Measurements from ENCODE around the gene VEGFC. TPM values are rescaled to one million over a fixed set of nuclear protein-coding genes. Genes with fewer than 3 reads are reported as not detected.

Gene VEGFC
- total RNA-seq, 1 experiment from 2014 or later, result not detected

DNA sequence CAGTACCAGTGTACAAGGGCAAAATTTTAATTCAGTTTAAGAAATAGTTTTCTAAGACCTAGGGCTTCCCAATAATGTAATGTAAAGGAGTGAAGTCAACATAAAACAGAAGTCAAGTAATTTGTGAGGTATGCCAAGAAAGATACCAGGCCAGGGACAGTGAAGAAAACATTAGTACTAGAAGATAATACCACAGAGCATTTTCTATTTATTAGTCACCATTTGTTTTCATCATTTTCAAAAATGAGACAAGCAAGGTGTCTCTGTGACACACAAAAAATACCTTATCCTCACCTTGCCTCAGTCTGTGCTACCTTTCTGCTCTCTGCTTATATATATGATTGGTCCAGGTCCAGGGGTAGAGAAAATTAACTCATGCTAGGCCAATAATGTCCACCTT lies 46.8 kb downstream of the VEGFC start:
- Histone ChIP-seq H4K20me1 (ENCODE audit: insufficient read depth) (no peaks in the 10 kb centered on the region), H3K4me2 (ENCODE audit: low read length) (no peak overlapping the region)
- RAD21 ChIA-PET (ENCODE audit: low non-redundant PET in 1 of 2, low total read pairs in 2 of 2, uncharacterized antibody in 2 of 2, unreplicated experiment in 2 of 2), result no interaction called here

More for the DNA sequence above, 46.8 kb downstream of the VEGFC start:
- H3K27me3 ChIP-seq (ENCODE audit: insufficient read depth, low read length), result no peaks in the 10 kb centered on the region
- no peak for ATAC-seq
- CTCF ChIA-PET, result no interaction called here
- no peak overlapping the region for H3K27ac ChIP-seq (ENCODE audit: low read depth, low read length)
- no peak overlapping the region for H3K9ac ChIP-seq (ENCODE audit: low read length)
- no peaks in the 10 kb centered on the region for H3K9me2 ChIP-seq (ENCODE audit: insufficient read depth)
- H3K4me1 ChIP-seq (ENCODE audit: control insufficient read depth in 1 of 2, insufficient read depth in 2 of 2, low read length in 2 of 2), result no peaks in the 10 kb centered on the region
- no TSS peak for BruUV-seq (replicated peaks)
- H3K9me3 ChIP-seq (ENCODE audit: control insufficient read depth in 1 of 2, insufficient read depth in 1 of 2, low read depth in 1 of 2, low read length in 2 of 2), result no peaks in the 10 kb centered on the region
- H2AFZ ChIP-seq (ENCODE audit: low read depth, low read length, poor library complexity, severe bottlenecking), result no peak overlapping the region
- no peaks in the 10 kb centered on the region for H3K79me2 ChIP-seq (ENCODE audit: insufficient read depth, low read length)
- POLR2A ChIA-PET, result no interaction called here
- no peak overlapping the region for H3K4me3 ChIP-seq (replicated peaks in 1 of 2; ENCODE audit: low read depth in 1 of 2, low read length in 2 of 2)
- DNase-seq (ENCODE audit: low read depth, low spot score), result no peak
- intact Hi-C loops (cut with micrococcal nuclease), result no loop called here
- TF ChIP-seq ZFX (IDR thresholded peaks at IDR 0.05) (no peak), SIN3A (IDR thresholded peaks at IDR 0.05; ENCODE audit: low read depth) (no peak), YY1 (IDR thresholded peaks at IDR 0.05; ENCODE audit: extremely low read depth, insufficient replicate concordance, low read depth, low read length) (no peak), CEBPB (IDR thresholded peaks at IDR 0.05; ENCODE audit: low read depth) (no peak), POLR2A (IDR thresholded peaks at IDR 0.05; ENCODE audit: borderline replicate concordance, extremely low read depth, insufficient read depth, insufficient read length) (no peak), CBX3 (IDR thresholded peaks at IDR 0.05; ENCODE audit: low read depth) (no peak)
- TF ChIP-seq, protein P1, sequence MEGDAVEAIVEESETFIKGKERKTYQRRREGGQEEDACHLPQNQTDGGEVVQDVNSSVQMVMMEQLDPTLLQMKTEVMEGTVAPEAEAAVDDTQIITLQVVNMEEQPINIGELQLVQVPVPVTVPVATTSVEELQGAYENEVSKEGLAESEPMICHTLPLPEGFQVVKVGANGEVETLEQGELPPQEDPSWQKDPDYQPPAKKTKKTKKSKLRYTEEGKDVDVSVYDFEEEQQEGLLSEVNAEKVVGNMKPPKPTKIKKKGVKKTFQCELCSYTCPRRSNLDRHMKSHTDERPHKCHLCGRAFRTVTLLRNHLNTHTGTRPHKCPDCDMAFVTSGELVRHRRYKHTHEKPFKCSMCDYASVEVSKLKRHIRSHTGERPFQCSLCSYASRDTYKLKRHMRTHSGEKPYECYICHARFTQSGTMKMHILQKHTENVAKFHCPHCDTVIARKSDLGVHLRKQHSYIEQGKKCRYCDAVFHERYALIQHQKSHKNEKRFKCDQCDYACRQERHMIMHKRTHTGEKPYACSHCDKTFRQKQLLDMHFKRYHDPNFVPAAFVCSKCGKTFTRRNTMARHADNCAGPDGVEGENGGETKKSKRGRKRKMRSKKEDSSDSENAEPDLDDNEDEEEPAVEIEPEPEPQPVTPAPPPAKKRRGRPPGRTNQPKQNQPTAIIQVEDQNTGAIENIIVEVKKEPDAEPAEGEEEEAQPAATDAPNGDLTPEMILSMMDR (IDR thresholded peaks at IDR 0.05 in 2 of 3, conservative IDR thresholded peaks at IDR 0.05 in 1 of 3; ENCODE audit: borderline replicate concordance in 1 of 3, insufficient read depth in 1 of 3, low read depth in 2 of 3, low read length in 2 of 3), result no peak
- TF ChIP-seq, protein P2, sequence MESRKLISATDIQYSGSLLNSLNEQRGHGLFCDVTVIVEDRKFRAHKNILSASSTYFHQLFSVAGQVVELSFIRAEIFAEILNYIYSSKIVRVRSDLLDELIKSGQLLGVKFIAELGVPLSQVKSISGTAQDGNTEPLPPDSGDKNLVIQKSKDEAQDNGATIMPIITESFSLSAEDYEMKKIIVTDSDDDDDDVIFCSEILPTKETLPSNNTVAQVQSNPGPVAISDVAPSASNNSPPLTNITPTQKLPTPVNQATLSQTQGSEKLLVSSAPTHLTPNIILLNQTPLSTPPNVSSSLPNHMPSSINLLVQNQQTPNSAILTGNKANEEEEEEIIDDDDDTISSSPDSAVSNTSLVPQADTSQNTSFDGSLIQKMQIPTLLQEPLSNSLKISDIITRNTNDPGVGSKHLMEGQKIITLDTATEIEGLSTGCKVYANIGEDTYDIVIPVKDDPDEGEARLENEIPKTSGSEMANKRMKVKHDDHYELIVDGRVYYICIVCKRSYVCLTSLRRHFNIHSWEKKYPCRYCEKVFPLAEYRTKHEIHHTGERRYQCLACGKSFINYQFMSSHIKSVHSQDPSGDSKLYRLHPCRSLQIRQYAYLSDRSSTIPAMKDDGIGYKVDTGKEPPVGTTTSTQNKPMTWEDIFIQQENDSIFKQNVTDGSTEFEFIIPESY (IDR thresholded peaks at IDR 0.05; ENCODE audit: extremely low read depth, insufficient replicate concordance, low read length), result no peak
- TF ChIP-seq, protein P3, sequence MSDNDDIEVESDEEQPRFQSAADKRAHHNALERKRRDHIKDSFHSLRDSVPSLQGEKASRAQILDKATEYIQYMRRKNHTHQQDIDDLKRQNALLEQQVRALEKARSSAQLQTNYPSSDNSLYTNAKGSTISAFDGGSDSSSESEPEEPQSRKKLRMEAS (IDR thresholded peaks at IDR 0.05), result no peak
- H3K36me3 ChIP-seq (ENCODE audit: control insufficient read depth in 1 of 2, insufficient read depth in 2 of 2, low read length in 2 of 2), result no peaks in the 10 kb centered on the region

All from HCT116 (cell line).